ENCODE results near the gene SART3. TPM values are rescaled to one million over a fixed set of nuclear protein-coding genes. Genes with fewer than 3 reads are reported as not detected.
"Not testable (repeated sequence)": the region's sequence is repeated elsewhere in the genome, so short reads cannot be mapped to it uniquely, and the experiment has no call there.

SART3 gene
- total and polyA plus RNA-seq, 2 of the 8 experiments (the other 6 are each of a cell fraction or from before 2014, with no cell fraction given) = 16.0 to 103 TPM

GRCh38 chr12:108491256-108491655, 69.7 kb downstream of the SART3 start (continued):
- TF ChIP-seq BRCA1 (IDR thresholded peaks at IDR 0.05; ENCODE audit: low read depth, low read length) = no peak
- TF ChIP-seq SP2 (IDR thresholded peaks at IDR 0.05; ENCODE audit: low read length) = no peak
- no peak for TF ChIP-seq ZNF274 (IDR thresholded peaks at IDR 0.05; ENCODE audit: borderline replicate concordance, extremely low read depth, low read length)
- TF ChIP-seq RAD21 (IDR thresholded peaks at IDR 0.05 in 1 of 2, conservative IDR thresholded peaks at IDR 0.05 in 1 of 2; ENCODE audit: low read depth in 2 of 2, low read length in 2 of 2) = no peak
- no peak for TF ChIP-seq ATF2 (IDR thresholded peaks at IDR 0.05; ENCODE audit: low read length)
- no peak for TF ChIP-seq NRF1 (IDR thresholded peaks at IDR 0.05; ENCODE audit: low read depth, low read length)
- TF ChIP-seq CBX5 (IDR thresholded peaks at IDR 0.05; ENCODE audit: low read depth, low read length) = no peak

GRCh38 chr12:108487029-108487428, 73.9 kb downstream of the SART3 start:
- FAIRE-seq; H2AFZ ChIP-seq (ENCODE audit: low read length); H3K79me2 ChIP-seq (ENCODE audit: control insufficient read depth in 1 of 2, insufficient read depth in 2 of 2, low read length in 2 of 2); H3K4me1 ChIP-seq (replicated peaks in 1 of 4; ENCODE audit: control insufficient read depth in 3 of 4, insufficient read depth in 4 of 4, low read length in 3 of 4); H3K23ac ChIP-seq (ENCODE audit: insufficient read length); H4K8ac ChIP-seq (ENCODE audit: extremely low read depth, insufficient read depth, low read length); H3K9ac ChIP-seq (replicated peaks in 1 of 4; ENCODE audit: extremely low read depth in 1 of 4, low read depth in 3 of 4, low read length in 3 of 4); H2BK15ac ChIP-seq (ENCODE audit: low read length); H3K14ac ChIP-seq (ENCODE audit: insufficient read length); H2AK5ac ChIP-seq (ENCODE audit: low read depth, low read length); H3K56ac ChIP-seq (replicated peaks; ENCODE audit: insufficient read length, low read depth, low read length); H2BK5ac ChIP-seq (ENCODE audit: low read depth, low read length); H4K91ac ChIP-seq (replicated peaks; ENCODE audit: insufficient read length, low read length); H3K9me3 ChIP-seq (ENCODE audit: insufficient read depth in 2 of 2, low read depth in 1 of 2, low read length in 1 of 2); H3K27me3 ChIP-seq (replicated peaks in 1 of 4; ENCODE audit: control insufficient read depth in 3 of 4, extremely low read depth in 1 of 4, insufficient read depth in 3 of 4, low read length in 3 of 4); H3K4me2 ChIP-seq (ENCODE audit: insufficient read depth in 1 of 2, low read depth in 2 of 2, low read length in 2 of 2); H3K36me3 ChIP-seq (ENCODE audit: control insufficient read depth in 2 of 4, insufficient read depth in 4 of 4, low read length in 3 of 4); H3K18ac ChIP-seq (ENCODE audit: extremely low read depth, low read length); H2BK120ac ChIP-seq (replicated peaks; ENCODE audit: low read depth, low read length); H3K4ac ChIP-seq (replicated peaks; ENCODE audit: insufficient read length, low read depth, low read length); H4K5ac ChIP-seq (ENCODE audit: insufficient read length, low read depth, low read length); POLR2A ChIA-PET (ENCODE audit: partially characterized antibody); H4K20me1 ChIP-seq (replicated peaks in 1 of 2; ENCODE audit: control insufficient read depth in 1 of 2, insufficient read depth in 2 of 2, low read length in 2 of 2); H3K4me3 ChIP-seq (ENCODE audit: extremely low read depth in 1 of 4, insufficient read depth in 2 of 4, low read depth in 3 of 4, low read length in 4 of 4); H3K79me1 ChIP-seq (ENCODE audit: low read depth, low read length); H2BK20ac ChIP-seq (ENCODE audit: low read length); DNase-seq (ENCODE audit: low read depth in 1 of 2, low spot score in 2 of 2); H3K27ac ChIP-seq (ENCODE audit: low read depth, low read length); H3K23me2 ChIP-seq (ENCODE audit: low read depth, low read length); H2BK12ac ChIP-seq (ENCODE audit: low read depth, low read length): not testable (repeated sequence)
- CTCF ChIA-PET (ENCODE audit: partially characterized antibody) = interaction anchor here (1.1 to 1.2 kb wide), 2 partner anchors 20 to 414 kb away, joined by 4 read pairs; no protein-coding TSS in a partner anchor
- WGBS, 2 experiments (ENCODE audit: extremely low coverage in 1 of 2, insufficient coverage in 1 of 2, insufficient read length in 1 of 2, insufficient replicate concordance in 2 of 2, low coverage in 1 of 2, low lambda C conversion rate in 2 of 2, missing lambda C conversion rate in 1 of 2) = 76% methylated on average over 4 of the region's 4 CpGs; no CpG with 5 or more reads in 1 of the 2 experiments

All from H1 (cell line).